Dedifferentiated amniotic fluid mesenchymal stem cell (primary cell): ENCODE data around the gene PCDH12.

Source experiments
- DNase-seq: peaks from one replicate; pipeline ENCODE4 v3.0.0-alpha.2; 2016; ENCODE audit errors: extremely low spot score

The PCDH12 gene

DNA sequence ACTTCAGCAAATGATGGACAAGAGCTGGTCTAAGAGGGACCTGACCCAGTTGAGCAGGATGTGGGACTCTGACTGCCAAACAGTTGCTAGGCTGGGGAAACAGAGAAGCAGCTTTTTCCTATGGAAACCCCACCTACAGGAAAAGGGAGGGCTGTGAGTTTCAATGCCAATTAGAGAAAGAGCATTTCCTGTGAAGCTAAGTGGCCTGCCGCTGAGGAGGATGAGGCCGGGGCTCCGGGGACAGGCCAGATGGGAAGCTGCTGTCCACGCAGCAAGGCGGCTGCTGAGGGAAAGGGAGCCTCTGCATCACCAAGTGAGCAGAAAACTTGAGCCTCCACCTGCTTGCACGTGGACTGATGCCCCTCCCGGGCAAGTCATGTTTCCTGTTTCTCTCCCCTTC lies at the start of gene PCDH12:
Gene PCDH12 (minus strand): TSS at position 90 of the 400 bp plus-strand sequence. CDS start 351 bp downstream, outside the sequence.
- DNase-seq: no peak

- DNase-seq: no peak
Measured at GRCh38 chr5:142007237-142007544, 49.2 kb upstream of the PCDH12 start.

- DNase-seq: no peak
Measured at GRCh38 chr5:142006363-142007236, 48.6 kb upstream of the PCDH12 start.

- no peak for DNase-seq
Measured at GRCh38 chr5:142003266-142003800, 45.3 kb upstream of the PCDH12 start.

DNA sequence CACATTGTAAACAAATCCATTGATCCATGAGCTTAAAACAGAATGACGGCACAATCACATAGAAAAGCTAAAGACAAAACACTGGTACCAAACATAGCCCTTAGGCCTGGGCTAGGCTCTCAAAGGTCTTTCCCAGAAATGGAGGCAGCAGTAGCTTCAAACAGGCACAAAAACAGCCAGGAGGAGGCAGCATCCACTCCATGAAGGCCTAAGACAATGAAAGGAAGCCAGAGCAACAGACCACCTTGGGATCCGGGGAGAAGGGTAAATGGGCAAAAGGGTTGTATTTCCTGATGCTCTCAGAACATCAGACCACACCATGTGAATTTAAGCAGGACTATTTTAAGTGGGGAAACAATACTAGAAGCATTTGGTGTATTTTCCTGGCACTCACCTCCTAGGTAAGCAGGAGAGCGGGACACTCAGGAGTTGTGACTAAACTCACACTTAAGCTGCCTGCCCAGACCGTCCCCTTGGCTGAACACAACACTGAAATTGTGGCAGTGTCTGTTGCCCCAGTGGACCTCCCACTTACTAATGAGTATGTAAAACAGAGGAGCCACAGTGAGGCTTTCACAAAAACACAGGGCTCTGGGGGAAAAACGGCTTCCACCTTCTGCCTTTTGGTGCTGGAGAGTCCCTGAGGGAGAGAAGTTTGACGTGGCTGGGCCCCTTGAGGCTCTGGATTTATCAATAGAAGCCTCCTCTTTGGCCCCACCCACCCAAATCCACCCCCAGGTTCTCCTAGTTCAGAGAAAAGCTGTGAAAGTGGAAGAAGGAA lies 42.9 kb upstream of the PCDH12 start:
- no peak for DNase-seq

DNA sequence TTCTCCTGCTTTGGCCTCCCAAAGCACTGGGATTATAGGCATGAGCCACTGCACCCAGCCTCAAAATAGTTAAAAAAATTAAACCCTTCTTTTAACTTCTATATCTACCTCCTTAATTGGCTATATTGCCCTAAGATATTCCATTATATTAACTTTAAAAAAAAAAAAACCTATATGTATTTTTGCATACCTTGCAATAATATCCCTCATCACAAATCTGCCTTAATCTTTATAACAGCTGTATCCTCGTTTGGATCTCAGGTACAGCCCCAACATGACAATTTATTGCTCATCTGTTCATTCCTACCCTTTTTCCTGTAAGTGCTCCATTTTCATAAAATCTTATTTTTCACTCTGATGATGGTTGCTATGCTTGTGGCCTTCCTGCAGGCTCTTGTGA lies 42.2 kb upstream of the PCDH12 start:
- no peak for DNase-seq

DNA sequence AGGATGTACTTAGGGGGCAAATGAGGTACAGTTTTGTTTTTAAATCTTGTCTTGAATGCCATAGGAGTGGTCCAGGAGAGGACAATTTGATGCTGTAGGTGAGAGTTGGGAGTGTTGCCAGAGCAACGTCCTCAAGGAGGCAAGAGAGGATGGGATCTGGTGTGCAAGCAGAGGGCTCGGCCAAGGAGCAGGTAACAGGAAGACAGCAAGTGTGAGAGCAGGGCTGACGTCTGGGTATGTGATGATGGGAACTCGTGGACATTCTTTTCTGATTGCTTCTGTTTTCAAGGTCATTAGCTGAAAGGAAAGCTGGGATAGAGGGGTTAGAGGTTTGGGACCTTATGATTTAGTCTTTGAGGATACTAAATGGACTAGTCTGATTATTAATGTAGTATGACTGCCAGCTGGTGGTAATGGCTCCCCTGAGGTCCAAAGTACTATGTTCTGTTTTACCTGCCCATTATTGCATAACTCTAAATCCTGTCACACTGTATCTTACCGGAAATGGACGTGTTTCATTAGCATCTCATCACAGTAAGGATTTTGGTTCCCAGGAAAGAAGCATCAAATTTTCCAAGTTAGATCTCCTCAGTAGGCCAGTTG lies 39.5 kb upstream of the PCDH12 start:
- no peak for DNase-seq

- no peak for DNase-seq
Measured at GRCh38 chr5:141995656-141996055, 37.7 kb upstream of the PCDH12 start.

GRCh38 chr5:141994511-141995136 lies 36.6 kb upstream of the PCDH12 start:
- DNase-seq: no peak

DNA sequence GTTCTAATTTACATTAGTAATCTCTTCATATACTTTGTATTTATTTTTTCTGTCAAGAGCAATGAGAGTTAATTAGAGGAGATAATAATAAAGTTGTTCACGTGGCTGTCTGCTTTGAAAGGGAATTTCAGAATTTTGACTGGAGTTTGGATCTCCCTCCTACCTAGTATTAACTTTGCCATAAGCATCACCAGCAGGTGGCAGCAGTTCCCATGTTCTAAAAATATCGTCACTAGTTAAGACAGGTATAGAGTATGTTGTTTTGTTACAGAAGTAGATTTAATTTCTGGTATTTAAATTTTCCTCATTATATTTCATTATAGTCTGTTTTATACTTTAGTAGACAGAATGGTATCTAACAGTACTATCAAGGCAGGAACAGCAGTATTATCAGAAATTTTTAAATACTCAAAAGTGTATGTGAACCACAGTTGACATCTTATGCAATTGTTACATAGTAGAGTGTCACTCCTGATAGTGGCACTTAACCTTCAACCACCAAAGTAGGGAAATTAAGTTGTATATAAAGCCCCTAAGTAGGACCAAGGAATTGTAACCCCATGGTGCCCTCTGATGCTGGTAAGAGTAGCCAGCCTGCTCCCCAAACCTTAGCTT lies 34.5 kb upstream of the PCDH12 start:
- DNase-seq: peak; percentile 58

- DNase-seq: no peak
Measured at GRCh38 chr5:141989720-141990119, 31.7 kb upstream of the PCDH12 start.

DNA sequence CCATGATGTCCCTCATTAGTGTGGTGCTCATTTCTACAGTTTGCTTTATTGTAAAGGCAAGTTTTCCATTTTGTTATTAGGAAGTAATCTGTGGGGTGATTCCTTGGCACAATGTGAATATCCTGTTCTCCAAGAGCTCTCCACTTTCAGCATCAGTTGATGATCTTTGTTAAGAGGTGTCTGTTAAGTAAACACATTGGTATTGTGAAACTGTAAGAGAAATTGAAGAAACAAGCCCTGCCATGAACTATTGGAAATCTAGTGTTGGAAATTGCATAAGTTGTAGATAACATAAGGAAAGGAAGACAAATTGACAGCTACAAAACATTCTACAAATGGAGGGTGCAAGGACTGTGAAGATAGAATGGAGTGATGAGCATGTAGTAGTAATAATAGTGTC lies 28.1 kb upstream of the PCDH12 start:
- no peak for DNase-seq

GRCh38 chr5:141982626-141983025 lies 24.6 kb upstream of the PCDH12 start:
- DNase-seq: no peak

- no peak for DNase-seq
Measured at GRCh38 chr5:141978389-141978788, 20.4 kb upstream of the PCDH12 start.

- DNase-seq: no peak
Measured at GRCh38 chr5:141976176-141976575, 18.2 kb upstream of the PCDH12 start.

DNA sequence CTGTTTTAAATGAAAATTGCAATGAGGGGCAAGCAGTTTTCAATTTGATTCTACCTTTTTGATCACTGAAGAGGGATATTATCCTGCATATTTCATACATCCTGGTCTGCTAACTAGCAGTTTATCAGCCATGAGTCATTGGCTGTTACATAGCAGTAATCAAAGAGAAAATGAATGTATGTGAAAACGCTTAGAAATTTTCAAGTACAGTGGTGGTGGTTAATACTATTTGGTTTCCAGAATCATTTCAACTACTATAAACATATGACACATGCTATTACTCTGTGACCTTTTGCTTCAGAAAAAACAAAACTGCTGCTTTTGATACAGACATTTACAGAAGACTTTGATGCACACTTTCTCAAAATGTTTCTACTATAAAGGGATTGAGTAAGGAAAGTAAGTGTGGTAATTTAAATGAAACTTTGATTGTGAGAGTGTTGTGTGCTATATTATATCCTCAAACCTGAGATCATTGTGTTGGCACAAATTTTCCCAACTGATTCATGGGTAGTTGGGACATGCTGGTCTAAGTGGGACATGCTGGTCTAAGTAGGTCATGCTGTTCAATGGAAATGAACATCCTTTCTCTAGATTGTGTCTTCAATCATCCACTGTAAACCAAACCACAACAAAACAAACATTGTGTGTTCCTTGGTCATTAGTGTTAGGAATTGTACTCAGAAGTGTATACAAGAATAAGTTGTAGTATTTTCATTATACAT lies 16.0 kb upstream of the PCDH12 start:
- no peak for DNase-seq

DNA sequence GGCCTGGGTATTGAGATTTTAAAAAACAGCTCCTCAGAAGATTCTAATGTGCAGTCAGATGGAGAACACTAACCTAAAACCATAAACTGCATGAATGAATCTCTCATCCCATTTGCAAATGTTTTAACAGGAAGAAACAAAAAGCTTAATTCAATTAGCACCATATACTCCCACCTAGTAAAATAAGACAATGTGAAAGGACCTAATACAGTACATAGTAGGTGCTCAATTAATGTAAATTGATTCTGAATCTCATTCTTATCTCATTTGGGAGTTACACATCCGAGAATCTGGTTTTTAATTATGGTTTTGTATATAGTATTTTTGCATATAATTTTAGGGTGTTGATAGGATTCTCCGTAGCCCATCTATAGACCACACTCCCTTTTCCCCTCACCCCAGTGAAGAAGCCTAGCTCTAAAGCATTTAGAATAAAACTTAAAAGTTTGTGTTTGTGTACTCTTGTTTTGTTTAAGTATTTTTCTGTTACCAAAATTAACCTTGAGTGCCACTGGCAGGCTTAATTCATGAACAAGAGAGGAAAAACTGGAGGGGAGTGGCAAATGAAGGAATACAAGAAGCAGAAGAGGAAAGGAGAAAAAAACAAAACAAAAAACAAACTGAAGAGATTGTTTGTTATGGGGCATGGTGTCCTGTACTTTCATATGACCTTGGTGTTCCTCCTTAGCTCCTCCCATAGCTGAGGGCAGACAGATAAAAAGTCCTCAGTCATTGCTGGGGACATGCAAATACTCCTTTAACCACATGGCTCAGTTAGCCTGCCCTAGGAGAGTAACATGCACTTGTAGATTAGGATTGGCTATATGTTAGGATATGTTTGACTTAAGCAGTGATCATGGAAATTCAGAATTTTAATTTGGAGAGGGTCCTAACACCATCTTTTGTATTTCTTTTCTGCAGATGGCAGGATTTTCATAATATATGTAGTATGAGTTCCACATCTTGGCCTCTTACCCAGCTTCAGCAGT lies 12.1 kb upstream of the PCDH12 start:
- no peak for DNase-seq

DNA sequence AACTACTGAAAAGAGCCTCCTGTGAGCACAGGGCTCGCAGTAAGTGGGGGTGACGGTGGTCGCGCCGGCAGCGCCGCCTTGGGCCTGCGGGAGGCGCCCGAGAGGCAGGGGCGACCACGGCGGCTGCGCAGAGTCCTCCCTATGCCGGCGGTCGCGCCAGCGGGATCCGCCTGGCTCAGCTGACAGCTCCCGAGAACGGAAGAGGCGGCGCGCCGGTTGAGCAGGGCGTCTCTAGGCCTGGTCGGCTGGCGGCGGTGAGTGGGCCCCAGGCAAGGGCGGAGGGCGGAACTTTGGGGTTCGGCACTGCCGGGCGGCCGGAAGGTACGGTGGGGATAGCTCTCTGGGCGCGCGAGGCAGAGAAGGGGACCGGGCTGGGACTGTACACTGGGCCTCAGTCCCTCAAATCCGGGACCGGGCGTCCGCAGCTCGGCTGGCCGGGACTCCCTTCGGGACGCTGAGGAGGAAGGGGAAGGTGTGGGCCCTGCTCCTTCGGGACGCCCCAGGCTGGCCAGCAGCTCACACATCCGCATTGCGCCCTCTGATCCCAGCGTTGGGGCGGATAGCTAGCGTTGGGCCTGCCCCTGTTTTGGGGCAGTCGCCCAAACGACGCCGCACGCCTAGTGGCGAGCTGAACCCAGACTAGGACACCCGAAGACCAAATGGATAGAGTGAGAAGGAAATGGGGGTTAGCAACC lies 11.1 kb upstream of the PCDH12 start, which contains the start of gene RNF14:
Gene RNF14 (plus strand): TSS at position 192 of the 695 bp plus-strand sequence. CDS start 4,484 bp downstream, outside the sequence.
- DNase-seq: peak; percentile 86

DNA sequence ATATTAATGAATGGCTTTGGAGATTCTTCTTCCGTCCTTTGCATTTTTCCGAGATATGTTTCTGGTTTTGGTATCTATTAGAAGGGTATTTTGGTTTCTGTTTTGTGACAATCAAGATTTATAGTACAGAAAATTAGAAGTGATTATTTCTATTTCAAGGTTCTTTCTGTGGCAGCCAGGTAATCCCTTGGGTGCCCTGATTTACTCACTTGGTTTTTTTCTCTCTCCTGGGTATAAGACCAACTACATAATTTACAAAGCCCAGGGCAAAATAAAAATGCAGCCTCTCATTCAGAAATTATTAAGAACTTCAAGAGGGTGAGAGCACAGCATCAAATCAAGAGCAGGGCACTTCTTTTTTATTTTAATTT lies 8.9 kb upstream of the PCDH12 start:
- no peak for DNase-seq
